K562 (cell line): Measurements from ENCODE around the gene ZBTB32. TPM values are rescaled to one million over a fixed set of nuclear protein-coding genes. Genes with fewer than 3 reads are reported as not detected.

Experiments used
- CCNT2 ChIP-seq: IDR thresholded peaks from 2 replicates; pipeline ENCODE4 v1.6.1; 2011; ENCODE audit warnings: borderline replicate concordance, low read depth, mild to moderate bottlenecking, moderate library complexity, mixed read lengths, low read length; ENCODE audit not compliant: insufficient read length; ENCODE audit errors: extremely low read depth
- KDM1A ChIP-seq, 2 experiments: fragments of 450-650 bp; IDR thresholded peaks; 2 replicates each; pipeline ENCODE4 v1.6.1; 2016; ENCODE audit warnings: mild to moderate bottlenecking in 2 of 2
- MYNN ChIP-seq, 2 experiments: sonication (generic); formaldehyde crosslinking in 1 of 2; IDR thresholded peaks; 2 replicates each; pipeline versions ENCODE4 v1.5.0 to v1.6.1; 2016 to 2020; ENCODE audit warnings: antibody characterized with exemption in 1 of 2, missing genetic modification reagents in 1 of 2
- PHF21A ChIP-seq: fragments of 450-650 bp; IDR thresholded peaks from 2 replicates; pipeline ENCODE4 v1.6.1; 2017; ENCODE audit warnings: low read depth, borderline replicate concordance
- POLR2B ChIP-seq: fragments of 450-650 bp; IDR thresholded peaks from 2 replicates; pipeline ENCODE4 v1.6.1; 2018; ENCODE audit warnings: low read depth; ENCODE audit not compliant: partially characterized antibody
- SMARCA4 ChIP-seq: fragments of 450-650 bp; IDR thresholded peaks from 2 replicates; pipeline ENCODE4 v1.6.1; 2016
- ZFPM2 ChIP-seq: fragments of 250-450 bp; sonication (Bioruptor Pico); IDR thresholded peaks from 2 replicates; pipeline ENCODE4 v1.5.1; 2022; ENCODE audit warnings: mild to moderate bottlenecking
- polyA plus RNA-seq, 8 experiments: library from polyadenylated mRNA; depleted of rRNA in 4 of 8; stranded (reverse) in 5 of 8; unstranded in 3 of 8; fragments of >200 nt; fragmentation: Nextera tagmentation in 2 of 8; fragmentation: Illumina TruSeq in 1 of 8; extraction: Ambion mirVana in 2 of 8; extraction: Trizol in 1 of 8; gene quantifications; 2 replicates each; pipeline versions ENCODE4 v1.2.1 to v1.2.3, GENCODE V29; 2011 to 2014; ENCODE audit warnings: inconsistent platforms in 1 of 8, missing spikeins in 1 of 8
- total RNA-seq, 7 experiments: library from RNA; depleted of rRNA in 6 of 7; stranded (reverse); fragments of >200 nt in 6 of 7; fragmentation: Illumina TruSeq in 2 of 7; extraction: Trizol in 2 of 7; gene quantifications; 2 replicates each; pipeline versions ENCODE4 v1.2.1 to v1.2.3, GENCODE V29; 2011 to 2021; ENCODE audit warnings: low replicate concordance in 1 of 7
- TF ChIP-seq, protein P1 (sequence below): fragments of 250-450 bp; sonication (Bioruptor Pico); IDR thresholded peaks from 2 replicates; pipeline ENCODE4 v1.5.0; 2021
- TF ChIP-seq, protein P2 (sequence below): fragments of 450-650 bp; IDR thresholded peaks from 2 replicates; pipeline ENCODE4 v1.6.1; 2016; ENCODE audit warnings: borderline replicate concordance
- TF ChIP-seq, protein P3 (sequence below): sonication (generic); formaldehyde crosslinking; IDR thresholded peaks from 2 replicates; pipeline ENCODE4 v1.8.0; 2022; ENCODE audit warnings: missing genetic modification reagents, mild to moderate bottlenecking, borderline replicate concordance
- TF ChIP-seq, protein P4 (sequence below), 2 experiments: IDR thresholded peaks; 2 replicates each; pipeline ENCODE4 v1.6.1; 2012; ENCODE audit warnings: improper control_type of control experiment in 2 of 2, low read depth in 2 of 2, low read length in 2 of 2, borderline replicate concordance in 1 of 2
- TF ChIP-seq, protein P5 (sequence below): fragments of 450-650 bp; IDR thresholded peaks from 2 replicates; pipeline ENCODE4 v1.7.1; 2018; ENCODE audit warnings: mild to moderate bottlenecking, low read depth; ENCODE audit not compliant: partially characterized antibody
- TF ChIP-seq, protein P6 (sequence below): fragments of 450-650 bp; conservative IDR thresholded peaks from 2 replicates; pipeline ENCODE4 v1.6.1; 2016; ENCODE audit warnings: missing genetic modification characterization, low read depth, mild to moderate bottlenecking, missing compliant biosample characterization, moderate library complexity

The ZBTB32 gene
- total and polyA plus RNA-seq, 9 of the 15 experiments (the other 6 are each of a cell fraction or from before 2014, with no cell fraction given) = 0.20 TPM; not detected in 8

DNA sequence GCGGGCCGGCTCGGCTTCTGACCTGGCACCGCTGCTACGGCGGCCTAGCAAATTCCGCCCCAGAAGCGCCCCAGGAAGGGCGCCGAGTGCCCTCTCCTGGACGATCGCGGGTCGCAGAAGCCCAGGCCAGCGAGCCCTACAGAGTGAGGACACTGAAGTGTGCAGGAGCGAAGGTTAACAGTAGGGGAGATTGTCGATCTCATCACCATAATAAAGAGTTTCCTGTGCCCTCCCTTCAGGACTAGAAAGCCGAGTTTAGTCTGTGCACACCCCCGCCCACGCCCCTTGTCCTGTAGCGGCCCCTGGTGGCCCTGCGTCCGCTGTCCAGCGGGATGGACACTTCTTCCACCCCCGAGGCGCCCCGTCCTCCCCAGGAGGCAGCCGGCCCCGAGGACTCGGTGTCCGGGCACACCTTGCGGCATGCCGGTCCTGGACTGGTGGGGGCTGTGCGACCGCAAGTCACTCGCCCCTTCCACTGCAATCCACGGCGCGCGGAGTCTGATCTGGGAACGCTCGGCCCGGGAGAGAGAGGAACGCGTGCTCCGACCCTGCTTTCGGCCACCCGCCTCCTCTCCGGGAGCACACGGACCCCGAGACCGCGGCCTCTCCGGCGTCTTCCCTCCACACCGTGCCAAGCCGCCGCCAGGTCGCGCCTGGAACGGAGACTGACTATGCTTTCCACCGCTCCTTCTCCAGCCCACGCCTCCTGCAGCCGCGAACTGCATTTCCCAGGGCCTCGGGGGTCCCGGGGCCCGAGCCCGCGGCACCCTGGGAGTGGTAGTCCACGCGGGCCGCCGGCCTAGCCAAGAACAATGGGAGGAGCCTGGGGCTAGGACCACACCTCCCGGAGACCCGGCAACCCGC, 12.7 kb downstream of the ZBTB32 start (continued):
- TF ChIP-seq, protein P1, sequence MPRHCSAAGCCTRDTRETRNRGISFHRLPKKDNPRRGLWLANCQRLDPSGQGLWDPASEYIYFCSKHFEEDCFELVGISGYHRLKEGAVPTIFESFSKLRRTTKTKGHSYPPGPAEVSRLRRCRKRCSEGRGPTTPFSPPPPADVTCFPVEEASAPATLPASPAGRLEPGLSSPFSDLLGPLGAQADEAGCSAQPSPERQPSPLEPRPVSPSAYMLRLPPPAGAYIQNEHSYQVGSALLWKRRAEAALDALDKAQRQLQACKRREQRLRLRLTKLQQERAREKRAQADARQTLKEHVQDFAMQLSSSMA = no peak
- TF ChIP-seq, protein P2, sequence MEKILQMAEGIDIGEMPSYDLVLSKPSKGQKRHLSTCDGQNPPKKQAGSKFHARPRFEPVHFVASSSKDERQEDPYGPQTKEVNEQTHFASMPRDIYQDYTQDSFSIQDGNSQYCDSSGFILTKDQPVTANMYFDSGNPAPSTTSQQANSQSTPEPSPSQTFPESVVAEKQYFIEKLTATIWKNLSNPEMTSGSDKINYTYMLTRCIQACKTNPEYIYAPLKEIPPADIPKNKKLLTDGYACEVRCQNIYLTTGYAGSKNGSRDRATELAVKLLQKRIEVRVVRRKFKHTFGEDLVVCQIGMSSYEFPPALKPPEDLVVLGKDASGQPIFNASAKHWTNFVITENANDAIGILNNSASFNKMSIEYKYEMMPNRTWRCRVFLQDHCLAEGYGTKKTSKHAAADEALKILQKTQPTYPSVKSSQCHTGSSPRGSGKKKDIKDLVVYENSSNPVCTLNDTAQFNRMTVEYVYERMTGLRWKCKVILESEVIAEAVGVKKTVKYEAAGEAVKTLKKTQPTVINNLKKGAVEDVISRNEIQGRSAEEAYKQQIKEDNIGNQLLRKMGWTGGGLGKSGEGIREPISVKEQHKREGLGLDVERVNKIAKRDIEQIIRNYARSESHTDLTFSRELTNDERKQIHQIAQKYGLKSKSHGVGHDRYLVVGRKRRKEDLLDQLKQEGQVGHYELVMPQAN = peak; percentile 88
- TF ChIP-seq, protein P3, sequence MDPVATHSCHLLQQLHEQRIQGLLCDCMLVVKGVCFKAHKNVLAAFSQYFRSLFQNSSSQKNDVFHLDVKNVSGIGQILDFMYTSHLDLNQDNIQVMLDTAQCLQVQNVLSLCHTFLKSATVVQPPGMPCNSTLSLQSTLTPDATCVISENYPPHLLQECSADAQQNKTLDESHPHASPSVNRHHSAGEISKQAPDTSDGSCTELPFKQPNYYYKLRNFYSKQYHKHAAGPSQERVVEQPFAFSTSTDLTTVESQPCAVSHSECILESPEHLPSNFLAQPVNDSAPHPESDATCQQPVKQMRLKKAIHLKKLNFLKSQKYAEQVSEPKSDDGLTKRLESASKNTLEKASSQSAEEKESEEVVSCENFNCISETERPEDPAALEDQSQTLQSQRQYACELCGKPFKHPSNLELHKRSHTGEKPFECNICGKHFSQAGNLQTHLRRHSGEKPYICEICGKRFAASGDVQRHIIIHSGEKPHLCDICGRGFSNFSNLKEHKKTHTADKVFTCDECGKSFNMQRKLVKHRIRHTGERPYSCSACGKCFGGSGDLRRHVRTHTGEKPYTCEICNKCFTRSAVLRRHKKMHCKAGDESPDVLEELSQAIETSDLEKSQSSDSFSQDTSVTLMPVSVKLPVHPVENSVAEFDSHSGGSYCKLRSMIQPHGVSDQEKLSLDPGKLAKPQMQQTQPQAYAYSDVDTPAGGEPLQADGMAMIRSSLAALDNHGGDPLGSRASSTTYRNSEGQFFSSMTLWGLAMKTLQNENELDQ (CRISPR knock-in tag) = no peak
- TF ChIP-seq PHF21A (peak; percentile 70; the same call in 1 of the 2 replicates), MYNN (IDR thresholded peaks at IDR 0.05) (0 out of 2 replicates have a peak, but pooled peaks have one; percentile 22), MYNN (CRISPR knock-in tag; IDR thresholded peaks at IDR 0.05) (no peak), ZFPM2 (no peak), CCNT2 (no peak), SMARCA4 (peak; percentile 60), POLR2B (no peak), KDM1A (IDR thresholded peaks at IDR 0.05) (no peak)
- TF ChIP-seq, protein P4, sequence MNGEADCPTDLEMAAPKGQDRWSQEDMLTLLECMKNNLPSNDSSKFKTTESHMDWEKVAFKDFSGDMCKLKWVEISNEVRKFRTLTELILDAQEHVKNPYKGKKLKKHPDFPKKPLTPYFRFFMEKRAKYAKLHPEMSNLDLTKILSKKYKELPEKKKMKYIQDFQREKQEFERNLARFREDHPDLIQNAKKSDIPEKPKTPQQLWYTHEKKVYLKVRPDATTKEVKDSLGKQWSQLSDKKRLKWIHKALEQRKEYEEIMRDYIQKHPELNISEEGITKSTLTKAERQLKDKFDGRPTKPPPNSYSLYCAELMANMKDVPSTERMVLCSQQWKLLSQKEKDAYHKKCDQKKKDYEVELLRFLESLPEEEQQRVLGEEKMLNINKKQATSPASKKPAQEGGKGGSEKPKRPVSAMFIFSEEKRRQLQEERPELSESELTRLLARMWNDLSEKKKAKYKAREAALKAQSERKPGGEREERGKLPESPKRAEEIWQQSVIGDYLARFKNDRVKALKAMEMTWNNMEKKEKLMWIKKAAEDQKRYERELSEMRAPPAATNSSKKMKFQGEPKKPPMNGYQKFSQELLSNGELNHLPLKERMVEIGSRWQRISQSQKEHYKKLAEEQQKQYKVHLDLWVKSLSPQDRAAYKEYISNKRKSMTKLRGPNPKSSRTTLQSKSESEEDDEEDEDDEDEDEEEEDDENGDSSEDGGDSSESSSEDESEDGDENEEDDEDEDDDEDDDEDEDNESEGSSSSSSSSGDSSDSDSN (IDR thresholded peaks at IDR 0.05; ENCODE audit: borderline replicate concordance in 1 of 2, low read depth in 2 of 2, low read length in 2 of 2) = peak; percentile 86 to 93
- TF ChIP-seq, protein P5, sequence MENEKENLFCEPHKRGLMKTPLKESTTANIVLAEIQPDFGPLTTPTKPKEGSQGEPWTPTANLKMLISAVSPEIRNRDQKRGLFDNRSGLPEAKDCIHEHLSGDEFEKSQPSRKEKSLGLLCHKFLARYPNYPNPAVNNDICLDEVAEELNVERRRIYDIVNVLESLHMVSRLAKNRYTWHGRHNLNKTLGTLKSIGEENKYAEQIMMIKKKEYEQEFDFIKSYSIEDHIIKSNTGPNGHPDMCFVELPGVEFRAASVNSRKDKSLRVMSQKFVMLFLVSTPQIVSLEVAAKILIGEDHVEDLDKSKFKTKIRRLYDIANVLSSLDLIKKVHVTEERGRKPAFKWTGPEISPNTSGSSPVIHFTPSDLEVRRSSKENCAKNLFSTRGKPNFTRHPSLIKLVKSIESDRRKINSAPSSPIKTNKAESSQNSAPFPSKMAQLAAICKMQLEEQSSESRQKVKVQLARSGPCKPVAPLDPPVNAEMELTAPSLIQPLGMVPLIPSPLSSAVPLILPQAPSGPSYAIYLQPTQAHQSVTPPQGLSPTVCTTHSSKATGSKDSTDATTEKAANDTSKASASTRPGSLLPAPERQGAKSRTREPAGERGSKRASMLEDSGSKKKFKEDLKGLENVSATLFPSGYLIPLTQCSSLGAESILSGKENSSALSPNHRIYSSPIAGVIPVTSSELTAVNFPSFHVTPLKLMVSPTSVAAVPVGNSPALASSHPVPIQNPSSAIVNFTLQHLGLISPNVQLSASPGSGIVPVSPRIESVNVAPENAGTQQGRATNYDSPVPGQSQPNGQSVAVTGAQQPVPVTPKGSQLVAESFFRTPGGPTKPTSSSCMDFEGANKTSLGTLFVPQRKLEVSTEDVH = no peak
- TF ChIP-seq, protein P6, sequence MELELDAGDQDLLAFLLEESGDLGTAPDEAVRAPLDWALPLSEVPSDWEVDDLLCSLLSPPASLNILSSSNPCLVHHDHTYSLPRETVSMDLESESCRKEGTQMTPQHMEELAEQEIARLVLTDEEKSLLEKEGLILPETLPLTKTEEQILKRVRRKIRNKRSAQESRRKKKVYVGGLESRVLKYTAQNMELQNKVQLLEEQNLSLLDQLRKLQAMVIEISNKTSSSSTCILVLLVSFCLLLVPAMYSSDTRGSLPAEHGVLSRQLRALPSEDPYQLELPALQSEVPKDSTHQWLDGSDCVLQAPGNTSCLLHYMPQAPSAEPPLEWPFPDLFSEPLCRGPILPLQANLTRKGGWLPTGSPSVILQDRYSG = no peak
